ENCODE results near the gene THADA.
"Not testable (repeated sequence)": the region's sequence is repeated elsewhere in the genome, so short reads cannot be mapped to it uniquely, and the experiment has no call there.

The THADA gene

DNA sequence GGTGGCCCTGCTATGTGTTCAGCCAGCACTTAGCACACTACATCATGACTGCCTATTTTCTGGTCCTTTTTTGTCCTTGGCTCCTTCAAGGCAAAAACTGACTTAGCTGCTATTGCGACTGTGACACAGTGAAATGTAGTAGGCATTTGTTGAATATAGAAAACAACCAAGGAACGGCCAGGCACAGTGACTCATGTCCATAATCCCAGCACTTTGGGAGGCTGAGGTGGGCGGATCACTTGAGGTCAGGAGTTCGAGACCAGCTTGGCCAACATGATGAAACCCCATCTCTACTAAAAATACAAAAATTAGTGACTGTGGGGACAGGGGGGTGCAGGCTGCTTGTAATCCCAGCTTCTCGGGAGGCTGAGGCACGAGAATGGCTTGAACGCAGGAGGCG lies 199.5 kb downstream of the THADA start:
- H3K27ac ChIP-seq (ENCODE audit: extremely low read depth, low read depth, low read length); POLR2A ChIA-PET; H3K36me3 ChIP-seq (ENCODE audit: control insufficient read depth in 2 of 2, insufficient read depth in 1 of 2, low read length in 2 of 2); H3K9me3 ChIP-seq (ENCODE audit: control insufficient read depth, insufficient read depth, low read depth, low read length); H3K4me1 ChIP-seq (ENCODE audit: control insufficient read depth, insufficient read depth, low read length); H3K4me3 ChIP-seq (ENCODE audit: low read depth, low read length): not testable (repeated sequence)
- TF ChIP-seq ZFHX2 (tag by site-specific recombination; conservative IDR thresholded peaks at IDR 0.05): 0 out of 2 replicates have a peak, but pooled peaks have one; percentile 21
- CTCF ChIA-PET: interaction anchor here (0.9 kb wide), 1 partner anchor 166 kb away, joined by 3 read pairs; no protein-coding TSS in a partner anchor

DNA sequence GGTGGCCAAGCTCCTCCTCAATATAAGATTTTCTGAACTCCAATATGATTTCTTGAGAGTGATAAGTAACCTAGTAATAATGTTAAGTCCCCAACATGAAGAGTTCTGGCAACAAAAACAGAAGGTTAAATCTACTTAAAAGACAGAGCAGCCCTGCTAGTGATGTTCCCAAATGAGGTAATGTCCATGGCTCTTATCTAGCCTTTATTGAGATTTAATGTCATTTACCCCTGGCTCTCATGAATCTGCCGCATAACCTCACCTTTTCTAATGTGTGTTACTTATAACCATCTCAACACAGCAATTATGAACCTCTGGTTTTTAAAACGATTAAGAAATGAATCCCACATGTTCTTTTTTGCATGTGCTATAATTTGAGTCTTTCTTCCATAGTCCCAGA lies 201.9 kb downstream of the THADA start:
- ChIA-PET POLR2A (no interaction called here), CTCF (interaction anchor here (0.6 kb wide), 1 partner anchor 23 kb away, joined by 3 read pairs; no protein-coding TSS in a partner anchor)
- H3K27ac ChIP-seq (ENCODE audit: extremely low read depth, low read depth, low read length): no peak overlapping the region

DNA sequence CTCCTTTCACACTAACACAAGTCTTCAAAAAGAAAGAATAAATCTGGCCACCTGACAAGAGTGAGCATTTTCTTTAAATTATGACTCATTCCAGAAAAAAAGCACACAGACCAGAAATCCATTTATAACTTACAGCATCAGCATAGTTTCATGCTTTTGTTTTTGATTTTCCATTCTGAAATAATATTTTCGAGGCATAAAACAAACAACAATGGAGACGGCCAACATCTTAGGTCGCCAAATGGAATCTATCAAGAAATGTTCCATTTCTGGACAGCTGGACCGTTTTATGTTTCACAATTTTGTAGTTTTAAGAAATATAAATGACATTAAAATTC lies 204.0 kb downstream of the THADA start:
- no peak overlapping the region for H3K27ac ChIP-seq (ENCODE audit: extremely low read depth, low read depth, low read length)
- H3K4me3 ChIP-seq (ENCODE audit: low read depth, low read length): no peak overlapping the region
- peaks cover 0 to 2% of the 10 kb centered on the region in 2 experiments; a peak in 2 of 3 replicates for H3K36me3 ChIP-seq (ENCODE audit: control insufficient read depth in 2 of 2, insufficient read depth in 1 of 2, low read length in 2 of 2)
- peaks cover 6% of the 10 kb centered on the region; the same call in 1 of the 2 replicates for H3K4me1 ChIP-seq (ENCODE audit: control insufficient read depth, insufficient read depth, low read length)
- ChIA-PET POLR2A (no interaction called here), CTCF (interaction anchor here (1.0 kb wide), 1 partner anchor 9 kb away, joined by 3 read pairs; no protein-coding TSS in a partner anchor)
- H3K9me3 ChIP-seq (ENCODE audit: control insufficient read depth, insufficient read depth, low read depth, low read length): no peaks in the 10 kb centered on the region
- TF ChIP-seq SP2 (tag by site-specific recombination; IDR thresholded peaks at IDR 0.05): no peak
- TF ChIP-seq ZNF311 (tag by site-specific recombination; IDR thresholded peaks at IDR 0.05; ENCODE audit: borderline replicate concordance): no peak
- no peak for TF ChIP-seq ZNF843 (tag by site-specific recombination; IDR thresholded peaks at IDR 0.05)

More for the DNA sequence above, 201.9 kb downstream of the THADA start:
- TF ChIP-seq HOXD13 (CRISPR knock-in tag; IDR thresholded peaks at IDR 0.05; ENCODE audit: borderline replicate concordance) (no peak), KLF7 (tag by site-specific recombination; IDR thresholded peaks at IDR 0.05; ENCODE audit: borderline replicate concordance) (no peak), KLF9 (tag by site-specific recombination; IDR thresholded peaks at IDR 0.05; ENCODE audit: low read depth) (no peak), ZSCAN30 (tag by site-specific recombination; IDR thresholded peaks at IDR 0.05) (no peak), ZNF530 (tag by site-specific recombination; IDR thresholded peaks at IDR 0.05; ENCODE audit: low read depth) (no peak), ZNF202 (tag by site-specific recombination; IDR thresholded peaks at IDR 0.05; ENCODE audit: borderline replicate concordance) (no peak), KLF1 (tag by site-specific recombination; IDR thresholded peaks at IDR 0.05) (no peak)
- TF ChIP-seq, protein P1, sequence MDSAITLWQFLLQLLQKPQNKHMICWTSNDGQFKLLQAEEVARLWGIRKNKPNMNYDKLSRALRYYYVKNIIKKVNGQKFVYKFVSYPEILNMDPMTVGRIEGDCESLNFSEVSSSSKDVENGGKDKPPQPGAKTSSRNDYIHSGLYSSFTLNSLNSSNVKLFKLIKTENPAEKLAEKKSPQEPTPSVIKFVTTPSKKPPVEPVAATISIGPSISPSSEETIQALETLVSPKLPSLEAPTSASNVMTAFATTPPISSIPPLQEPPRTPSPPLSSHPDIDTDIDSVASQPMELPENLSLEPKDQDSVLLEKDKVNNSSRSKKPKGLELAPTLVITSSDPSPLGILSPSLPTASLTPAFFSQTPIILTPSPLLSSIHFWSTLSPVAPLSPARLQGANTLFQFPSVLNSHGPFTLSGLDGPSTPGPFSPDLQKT (IDR thresholded peaks at IDR 0.05; ENCODE audit: borderline replicate concordance, low read depth, low read length): no peak
- TF ChIP-seq, protein P2, sequence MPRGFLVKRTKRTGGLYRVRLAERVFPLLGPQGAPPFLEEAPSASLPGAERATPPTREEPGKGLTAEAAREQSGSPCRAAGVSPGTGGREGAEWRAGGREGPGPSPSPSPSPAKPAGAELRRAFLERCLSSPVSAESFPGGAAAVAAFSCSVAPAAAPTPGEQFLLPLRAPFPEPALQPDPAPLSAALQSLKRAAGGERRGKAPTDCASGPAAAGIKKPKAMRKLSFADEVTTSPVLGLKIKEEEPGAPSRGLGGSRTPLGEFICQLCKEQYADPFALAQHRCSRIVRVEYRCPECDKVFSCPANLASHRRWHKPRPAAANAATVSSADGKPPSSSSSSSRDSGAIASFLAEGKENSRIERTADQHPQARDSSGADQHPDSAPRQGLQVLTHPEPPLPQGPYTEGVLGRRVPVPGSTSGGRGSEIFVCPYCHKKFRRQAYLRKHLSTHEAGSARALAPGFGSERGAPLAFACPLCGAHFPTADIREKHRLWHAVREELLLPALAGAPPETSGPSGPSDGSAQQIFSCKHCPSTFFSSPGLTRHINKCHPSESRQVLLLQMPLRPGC (tag by site-specific recombination; IDR thresholded peaks at IDR 0.05): no peak
- TF ChIP-seq, protein P3, sequence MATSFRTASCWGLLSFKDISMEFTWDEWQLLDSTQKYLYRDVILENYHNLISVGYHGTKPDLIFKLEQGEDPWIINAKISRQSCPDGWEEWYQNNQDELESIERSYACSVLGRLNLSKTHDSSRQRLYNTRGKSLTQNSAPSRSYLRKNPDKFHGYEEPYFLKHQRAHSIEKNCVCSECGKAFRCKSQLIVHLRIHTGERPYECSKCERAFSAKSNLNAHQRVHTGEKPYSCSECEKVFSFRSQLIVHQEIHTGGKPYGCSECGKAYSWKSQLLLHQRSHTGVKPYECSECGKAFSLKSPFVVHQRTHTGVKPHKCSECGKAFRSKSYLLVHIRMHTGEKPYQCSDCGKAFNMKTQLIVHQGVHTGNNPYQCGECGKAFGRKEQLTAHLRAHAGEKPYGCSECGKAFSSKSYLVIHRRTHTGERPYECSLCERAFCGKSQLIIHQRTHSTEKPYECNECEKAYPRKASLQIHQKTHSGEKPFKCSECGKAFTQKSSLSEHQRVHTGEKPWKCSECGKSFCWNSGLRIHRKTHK (tag by site-specific recombination; IDR thresholded peaks at IDR 0.05): no peak
- TF ChIP-seq, protein P4, sequence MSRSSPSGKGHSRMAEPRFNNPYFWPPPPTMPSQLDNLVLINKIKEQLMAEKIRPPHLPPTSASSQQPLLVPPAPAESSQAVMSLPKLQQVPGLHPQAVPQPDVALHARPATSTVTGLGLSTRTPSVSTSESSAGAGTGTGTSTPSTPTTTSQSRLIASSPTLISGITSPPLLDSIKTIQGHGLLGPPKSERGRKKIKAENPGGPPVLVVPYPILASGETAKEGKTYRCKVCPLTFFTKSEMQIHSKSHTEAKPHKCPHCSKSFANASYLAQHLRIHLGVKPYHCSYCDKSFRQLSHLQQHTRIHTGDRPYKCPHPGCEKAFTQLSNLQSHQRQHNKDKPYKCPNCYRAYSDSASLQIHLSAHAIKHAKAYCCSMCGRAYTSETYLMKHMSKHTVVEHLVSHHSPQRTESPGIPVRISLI (tag by site-specific recombination; IDR thresholded peaks at IDR 0.05): no peak
- no peaks in the 10 kb centered on the region for H3K4me1 ChIP-seq (ENCODE audit: control insufficient read depth, insufficient read depth, low read length)
- H3K9me3 ChIP-seq (ENCODE audit: control insufficient read depth, insufficient read depth, low read depth, low read length): no peaks in the 10 kb centered on the region
- H3K36me3 ChIP-seq (ENCODE audit: control insufficient read depth in 2 of 2, insufficient read depth in 1 of 2, low read length in 2 of 2): peaks cover 0 to 10% of the 10 kb centered on the region in 2 experiments
- H3K4me3 ChIP-seq (ENCODE audit: low read depth, low read length): no peak overlapping the region

All from HEK293 (cell line).